Measurements from ENCODE around the gene JAZF1.

DNA sequence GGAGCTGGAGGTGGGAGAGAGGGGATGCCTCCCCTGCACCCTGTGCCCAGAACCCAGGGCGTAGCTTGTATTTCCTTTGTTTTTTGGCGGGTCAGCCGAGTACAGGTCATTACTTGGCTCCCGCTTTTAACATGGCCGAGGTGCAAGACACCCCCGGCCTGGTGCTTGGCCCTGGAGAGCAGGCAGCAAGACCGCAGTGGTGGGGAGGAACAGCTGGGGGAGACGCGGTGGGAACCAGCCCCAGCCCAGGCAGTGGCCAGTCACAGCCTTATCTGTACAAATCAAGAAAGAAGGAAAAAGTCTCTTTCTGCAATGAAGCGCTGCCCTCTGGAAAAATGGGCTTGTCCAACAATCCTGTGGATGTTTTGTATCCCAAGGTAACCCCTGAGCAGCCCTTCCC is 341.5 kb downstream of the JAZF1 start:
- no peak for TF ChIP-seq POLR2A (IDR thresholded peaks at IDR 0.05)
- TF ChIP-seq, protein P1, sequence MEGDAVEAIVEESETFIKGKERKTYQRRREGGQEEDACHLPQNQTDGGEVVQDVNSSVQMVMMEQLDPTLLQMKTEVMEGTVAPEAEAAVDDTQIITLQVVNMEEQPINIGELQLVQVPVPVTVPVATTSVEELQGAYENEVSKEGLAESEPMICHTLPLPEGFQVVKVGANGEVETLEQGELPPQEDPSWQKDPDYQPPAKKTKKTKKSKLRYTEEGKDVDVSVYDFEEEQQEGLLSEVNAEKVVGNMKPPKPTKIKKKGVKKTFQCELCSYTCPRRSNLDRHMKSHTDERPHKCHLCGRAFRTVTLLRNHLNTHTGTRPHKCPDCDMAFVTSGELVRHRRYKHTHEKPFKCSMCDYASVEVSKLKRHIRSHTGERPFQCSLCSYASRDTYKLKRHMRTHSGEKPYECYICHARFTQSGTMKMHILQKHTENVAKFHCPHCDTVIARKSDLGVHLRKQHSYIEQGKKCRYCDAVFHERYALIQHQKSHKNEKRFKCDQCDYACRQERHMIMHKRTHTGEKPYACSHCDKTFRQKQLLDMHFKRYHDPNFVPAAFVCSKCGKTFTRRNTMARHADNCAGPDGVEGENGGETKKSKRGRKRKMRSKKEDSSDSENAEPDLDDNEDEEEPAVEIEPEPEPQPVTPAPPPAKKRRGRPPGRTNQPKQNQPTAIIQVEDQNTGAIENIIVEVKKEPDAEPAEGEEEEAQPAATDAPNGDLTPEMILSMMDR (IDR thresholded peaks at IDR 0.05), result no peak
